Epithelial cell of prostate (primary cell): Measurements from ENCODE around the gene MYADML2.
"Not testable (repeated sequence)": the region's sequence is repeated elsewhere in the genome, so short reads cannot be mapped to it uniquely, and the experiment has no call there.

ENCODE experiments used
- DNase-seq: peaks from one replicate; pipeline ENCODE4 v3.0.0-alpha.2; 2011; ENCODE audit warnings: low read depth, low spot score
- H3K27ac ChIP-seq: fragments of 450-650 bp; 2 replicates; pipeline ENCODE4 v1.5.1; 2017; ENCODE audit warnings: mild to moderate bottlenecking

Gene MYADML2

GRCh38 chr17:81947189-81947588 lies at the start of gene MYADML2:
TSS of gene MYADML2 (minus strand) at chr17:81947233. CDS start at chr17:81941741, 5,492 bp downstream.
- DNase-seq = no peak
- no peak within 1 kb of the TSS for H3K27ac ChIP-seq

GRCh38 chr17:81996232-81996756 lies 49.3 kb upstream of the MYADML2 start:
- no peak overlapping the region for H3K27ac ChIP-seq
- no peak for DNase-seq

GRCh38 chr17:81995463-81996231 lies 48.6 kb upstream of the MYADML2 start:
- no peak for DNase-seq
- no peak overlapping the region for H3K27ac ChIP-seq

GRCh38 chr17:81994593-81995462 lies 47.8 kb upstream of the MYADML2 start:
- no peak for DNase-seq
- H3K27ac ChIP-seq = no peak overlapping the region

GRCh38 chr17:81993729-81994592 lies 46.9 kb upstream of the MYADML2 start:
- DNase-seq = no peak
- no peak overlapping the region for H3K27ac ChIP-seq

- no peak overlapping the region for H3K27ac ChIP-seq
- DNase-seq = no peak
These were observed 45.5 kb upstream of the MYADML2 start for GRCh38 chr17:81992306-81993102.

- H3K27ac ChIP-seq = peak overlapping the region; percentile 29
- peak; percentile 41 for DNase-seq
These were observed 44.8 kb upstream of the MYADML2 start for GRCh38 chr17:81991684-81992305.

- peak overlapping the region; percentile 29 for H3K27ac ChIP-seq
- DNase-seq = no peak
These were observed 44.0 kb upstream of the MYADML2 start for GRCh38 chr17:81990836-81991683.

- DNase-seq = no peak
- H3K27ac ChIP-seq = no peak overlapping the region
These were observed 40.2 kb upstream of the MYADML2 start for GRCh38 chr17:81987161-81987770.

GRCh38 chr17:81986606-81987005 lies 39.6 kb upstream of the MYADML2 start:
- no peak for DNase-seq
- no peak overlapping the region for H3K27ac ChIP-seq

GRCh38 chr17:81984773-81985410 lies 37.9 kb upstream of the MYADML2 start:
- no peak overlapping the region for H3K27ac ChIP-seq

GRCh38 chr17:81983639-81984373 lies 36.8 kb upstream of the MYADML2 start:
- no peak for DNase-seq
- no peak overlapping the region for H3K27ac ChIP-seq

More at GRCh38 chr17:81984773-81985410, 37.9 kb upstream of the MYADML2 start:
- no peak for DNase-seq

GRCh38 chr17:81983011-81983638 lies 36.1 kb upstream of the MYADML2 start:
- DNase-seq = no peak

GRCh38 chr17:81981511-81981910 lies 34.5 kb upstream of the MYADML2 start:
- H3K27ac ChIP-seq, DNase-seq: not testable (repeated sequence)

More at GRCh38 chr17:81983011-81983638, 36.1 kb upstream of the MYADML2 start:
- H3K27ac ChIP-seq = no peak overlapping the region

- DNase-seq = no peak
- no peak overlapping the region for H3K27ac ChIP-seq
These were observed 33.8 kb upstream of the MYADML2 start for GRCh38 chr17:81980707-81981343.
